OCI-LY7 (cell line): ENCODE results near the gene OR2AT4.

Experiments used
- CTCF ChIP-seq: fragments of 200-600 bp; sonication (generic); conservative IDR thresholded peaks from 2 replicates; pipeline ENCODE4 v1.5.1; 2014; ENCODE audit warnings: mild to moderate bottlenecking, antibody characterized with exemption, low read length, moderate library complexity, mixed read lengths
- EZH2phosphoT487 ChIP-seq: fragments of 200-600 bp; sonication (generic); IDR thresholded peaks from 2 replicates; pipeline ENCODE4 v1.6.1; 2018; ENCODE audit warnings: low read depth, borderline replicate concordance, mild to moderate bottlenecking, mixed run types, antibody characterized with exemption, low read length, moderate library complexity, mixed read lengths

DNA sequence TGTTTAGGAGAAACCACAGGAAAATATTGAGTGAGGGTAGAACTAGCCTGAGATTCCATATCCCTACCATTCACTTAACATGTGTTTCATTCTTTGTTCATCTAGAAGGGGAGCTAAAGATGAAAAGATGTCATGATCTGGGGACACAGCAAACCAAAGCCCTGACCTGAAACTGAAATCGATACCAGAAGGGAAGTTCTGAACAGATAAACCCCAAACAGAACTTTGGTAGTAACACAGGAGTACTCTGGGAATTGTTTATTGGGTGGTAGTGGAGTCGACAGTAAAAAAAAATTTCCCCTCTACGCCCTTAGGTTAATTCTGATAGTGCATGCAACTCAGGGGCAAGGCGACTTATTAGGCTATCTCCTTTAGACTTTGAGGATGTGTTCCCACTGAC, 27.2 kb downstream of the OR2AT4 start:
- no peak for TF ChIP-seq CTCF
- TF ChIP-seq EZH2phosphoT487 = no peak
